Measurements from ENCODE around the gene THRB. TPM values are rescaled to one million over a fixed set of nuclear protein-coding genes. Genes with fewer than 3 reads are reported as not detected.

THRB gene
- total RNA-seq, 4 donors from 2014 or later, result 6.3 to 10.3 (median 8.5) TPM

GRCh38 chr3:24396338-24396737, 98.3 kb downstream of the THRB start:
- TF ChIP-seq POLR2A (IDR thresholded peaks at IDR 0.05) (no peak), EP300 (IDR thresholded peaks at IDR 0.05) (no peak)
- TF ChIP-seq, protein P1, sequence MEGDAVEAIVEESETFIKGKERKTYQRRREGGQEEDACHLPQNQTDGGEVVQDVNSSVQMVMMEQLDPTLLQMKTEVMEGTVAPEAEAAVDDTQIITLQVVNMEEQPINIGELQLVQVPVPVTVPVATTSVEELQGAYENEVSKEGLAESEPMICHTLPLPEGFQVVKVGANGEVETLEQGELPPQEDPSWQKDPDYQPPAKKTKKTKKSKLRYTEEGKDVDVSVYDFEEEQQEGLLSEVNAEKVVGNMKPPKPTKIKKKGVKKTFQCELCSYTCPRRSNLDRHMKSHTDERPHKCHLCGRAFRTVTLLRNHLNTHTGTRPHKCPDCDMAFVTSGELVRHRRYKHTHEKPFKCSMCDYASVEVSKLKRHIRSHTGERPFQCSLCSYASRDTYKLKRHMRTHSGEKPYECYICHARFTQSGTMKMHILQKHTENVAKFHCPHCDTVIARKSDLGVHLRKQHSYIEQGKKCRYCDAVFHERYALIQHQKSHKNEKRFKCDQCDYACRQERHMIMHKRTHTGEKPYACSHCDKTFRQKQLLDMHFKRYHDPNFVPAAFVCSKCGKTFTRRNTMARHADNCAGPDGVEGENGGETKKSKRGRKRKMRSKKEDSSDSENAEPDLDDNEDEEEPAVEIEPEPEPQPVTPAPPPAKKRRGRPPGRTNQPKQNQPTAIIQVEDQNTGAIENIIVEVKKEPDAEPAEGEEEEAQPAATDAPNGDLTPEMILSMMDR (IDR thresholded peaks at IDR 0.05), result no peak
- DNase-seq (ENCODE audit: low spot score in 2 of 2), result no peak
- H3K36me3 ChIP-seq, result no peaks in the 10 kb centered on the region
- peaks cover 0 to 7% (median 0%) of the 10 kb centered on the region in 4 donors for H3K4me1 ChIP-seq
- 57 to 58% methylated on average over 4 of the region's 4 CpGs for WGBS, 2 donors
- H3K27ac ChIP-seq, result no peak overlapping the region
- H3K9me3 ChIP-seq, result no peaks in the 10 kb centered on the region
- no peaks in the 10 kb centered on the region for H3K27me3 ChIP-seq
- no peak overlapping the region for H3K4me3 ChIP-seq

DNA sequence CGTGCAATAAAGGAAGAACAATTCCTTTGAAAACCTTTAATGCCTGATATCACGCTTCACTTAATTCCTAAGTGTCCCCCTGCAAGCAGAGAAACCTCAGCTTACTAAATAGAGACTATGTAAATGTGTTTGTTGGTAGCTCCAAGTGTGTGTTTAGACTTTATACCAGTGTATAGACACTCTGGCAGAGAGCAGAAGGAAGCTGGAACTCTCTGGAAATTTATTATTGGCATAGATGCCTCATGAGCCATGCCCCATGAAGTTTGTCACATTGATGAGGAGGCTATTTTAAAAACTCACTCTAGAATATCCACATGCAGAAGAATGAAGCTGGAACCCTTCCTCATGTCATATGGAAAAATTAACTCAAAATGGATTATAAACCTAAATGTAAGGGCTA, 99.9 kb downstream of the THRB start:
- WGBS, 2 donors, result 74 to 89% methylated on average over 2 of the region's 2 CpGs
- no peaks in the 10 kb centered on the region for H3K4me1 ChIP-seq
- no peaks in the 10 kb centered on the region for H3K27me3 ChIP-seq
- H3K4me3 ChIP-seq, result no peak overlapping the region
- TF ChIP-seq, protein P1 (IDR thresholded peaks at IDR 0.05), result no peak
- no peak for TF ChIP-seq POLR2A (IDR thresholded peaks at IDR 0.05)
- TF ChIP-seq EP300 (IDR thresholded peaks at IDR 0.05), result no peak
- DNase-seq (ENCODE audit: low spot score in 2 of 2), result no peak
- H3K27ac ChIP-seq, result no peak overlapping the region
- H3K9me3 ChIP-seq, result no peaks in the 10 kb centered on the region
- no peaks in the 10 kb centered on the region for H3K36me3 ChIP-seq

DNA sequence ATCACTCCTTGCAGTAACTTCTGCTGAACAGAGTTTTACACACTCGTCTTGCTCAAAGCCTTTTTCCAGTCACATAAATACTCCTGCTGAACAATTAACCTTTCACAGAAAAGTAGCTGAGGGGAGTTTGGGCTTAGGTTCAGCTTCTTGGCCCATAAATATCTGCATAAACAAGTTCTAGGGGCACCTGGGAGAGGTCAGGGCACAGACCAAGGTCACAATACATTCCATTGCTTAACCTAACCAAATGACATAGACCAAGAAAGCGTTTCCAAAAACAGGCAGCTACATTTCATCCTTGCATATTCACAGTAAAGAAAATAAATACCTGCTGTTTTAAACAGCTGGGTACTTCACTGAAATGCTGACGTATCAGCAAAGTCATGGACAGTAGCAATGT, 101.3 kb downstream of the THRB start:
- H3K9me3 ChIP-seq, result no peaks in the 10 kb centered on the region
- H3K27me3 ChIP-seq, result no peaks in the 10 kb centered on the region
- H3K4me3 ChIP-seq, result no peak overlapping the region
- H3K36me3 ChIP-seq, result no peaks in the 10 kb centered on the region
- no peak for TF ChIP-seq EP300 (IDR thresholded peaks at IDR 0.05)
- TF ChIP-seq, protein P1 (IDR thresholded peaks at IDR 0.05), result no peak
- no peak for TF ChIP-seq POLR2A (IDR thresholded peaks at IDR 0.05)
- DNase-seq (ENCODE audit: low spot score in 2 of 2), result no peak
- H3K4me1 ChIP-seq, result no peaks in the 10 kb centered on the region
- H3K27ac ChIP-seq, result no peak overlapping the region
- 53 to 67% methylated on average over 3 of the region's 3 CpGs for WGBS, 2 donors

GRCh38 chr3:24390169-24391130, 104.2 kb downstream of the THRB start:
- no peak overlapping the region for H3K4me3 ChIP-seq
- no peaks in the 10 kb centered on the region for H3K4me1 ChIP-seq
- TF ChIP-seq, protein P1 (IDR thresholded peaks at IDR 0.05), result no peak
- TF ChIP-seq EP300 (IDR thresholded peaks at IDR 0.05) (no peak), POLR2A (IDR thresholded peaks at IDR 0.05) (no peak)
- H3K27ac ChIP-seq, result no peak overlapping the region
- no peak for DNase-seq (ENCODE audit: low spot score in 2 of 2)
- H3K36me3 ChIP-seq, result no peaks in the 10 kb centered on the region
- WGBS, 2 donors, result 88 to 97% methylated on average over 3 of the region's 3 CpGs
- H3K9me3 ChIP-seq, result no peaks in the 10 kb centered on the region
- H3K27me3 ChIP-seq, result no peaks in the 10 kb centered on the region
